H9 (cell line): ENCODE results near the gene MIER2. TPM values are rescaled to one million over a fixed set of nuclear protein-coding genes. Genes with fewer than 3 reads are reported as not detected.
A peak's percentile ranks its signal among the peaks of the same experiment; 100 is the strongest.

Experiments used
- DNase-seq: peaks from one replicate; pipeline ENCODE4 v3.0.0-alpha.2; 2017
- H2AFZ ChIP-seq: one replicate; pipeline ENCODE4 v1.6.1; 2013; ENCODE audit warnings: mild to moderate bottlenecking, low read length, control low read depth, moderate library complexity
- H2AK5ac ChIP-seq: 2 replicates; pipeline ENCODE4 v1.6.1; 2013; ENCODE audit warnings: low read length, control low read depth, mixed read lengths; ENCODE audit not compliant: insufficient read length
- H2BK120ac ChIP-seq: one replicate; pipeline ENCODE4 v1.6.1; 2013; ENCODE audit warnings: low read depth, mild to moderate bottlenecking, low read length, control low read depth, inconsistent platforms; ENCODE audit not compliant: poor library complexity, severe bottlenecking
- H2BK12ac ChIP-seq: 2 replicates; pipeline ENCODE4 v1.6.1; 2013; ENCODE audit warnings: low read length, control low read depth, mixed read lengths, low read depth; ENCODE audit not compliant: insufficient read length
- H2BK15ac ChIP-seq: 2 replicates; pipeline ENCODE4 v1.6.1; 2013; ENCODE audit warnings: low read depth, low read length, control low read depth
- H2BK20ac ChIP-seq: one replicate; pipeline ENCODE4 v1.6.1; 2013; ENCODE audit warnings: low read depth, mild to moderate bottlenecking, low read length, control low read depth, inconsistent platforms; ENCODE audit not compliant: poor library complexity, severe bottlenecking
- H2BK5ac ChIP-seq: 2 replicates; pipeline ENCODE4 v1.6.1; 2013; ENCODE audit warnings: low read length, control low read depth, mixed read lengths; ENCODE audit not compliant: insufficient read length
- H3K14ac ChIP-seq: 2 replicates; pipeline ENCODE4 v1.6.1; 2013; ENCODE audit warnings: low read length, control low read depth; ENCODE audit not compliant: insufficient read depth
- H3K18ac ChIP-seq: 2 replicates; pipeline ENCODE4 v1.6.1; 2013; ENCODE audit warnings: low read depth, mild to moderate bottlenecking, mixed read lengths, low read length, control low read depth; ENCODE audit not compliant: insufficient read length
- H3K23ac ChIP-seq: 2 replicates; pipeline ENCODE4 v1.6.1; 2013; ENCODE audit warnings: low read length, control low read depth, mixed read lengths, low read depth; ENCODE audit not compliant: insufficient read length
- H3K23me2 ChIP-seq: 2 replicates; pipeline ENCODE4 v1.6.1; 2013; ENCODE audit warnings: low read depth, mild to moderate bottlenecking, mixed read lengths, low read length, control low read depth; ENCODE audit not compliant: insufficient read length, poor library complexity, severe bottlenecking
- H3K27ac ChIP-seq: 2 replicates; pipeline ENCODE4 v1.5.1; 2013; ENCODE audit warnings: low read length, control low read depth, mixed read lengths, low read depth; ENCODE audit not compliant: insufficient read length
- H3K27me3 ChIP-seq: 2 replicates; pipeline ENCODE4 v1.6.1; 2013; ENCODE audit warnings: low read length, control low read depth, inconsistent platforms; ENCODE audit not compliant: insufficient read depth
- H3K4ac ChIP-seq: 2 replicates; pipeline ENCODE4 v1.6.1; 2013; ENCODE audit warnings: low read depth, mild to moderate bottlenecking, control low read depth, inconsistent platforms, low read length, moderate library complexity
- H3K4me1 ChIP-seq: 2 replicates; pipeline ENCODE4 v1.6.1; 2013; ENCODE audit warnings: low read length, control low read depth, inconsistent platforms; ENCODE audit not compliant: insufficient read depth
- H3K4me2 ChIP-seq: 2 replicates; pipeline ENCODE4 v1.6.1; 2013; ENCODE audit warnings: low read length, control low read depth, mixed read lengths; ENCODE audit not compliant: insufficient read length, insufficient read depth
- H3K56ac ChIP-seq: 2 replicates; pipeline ENCODE4 v1.6.1; 2013; ENCODE audit warnings: low read depth, mild to moderate bottlenecking, mixed read lengths, low read length, control low read depth; ENCODE audit not compliant: insufficient read length
- H3K79me1 ChIP-seq: 2 replicates; pipeline ENCODE4 v1.6.1; 2013; ENCODE audit warnings: low read depth, mild to moderate bottlenecking, moderate library complexity, low read length, control low read depth, inconsistent platforms; ENCODE audit not compliant: insufficient read depth, poor library complexity, severe bottlenecking
- H3K79me2 ChIP-seq: 2 replicates; pipeline ENCODE4 v1.6.1; 2013; ENCODE audit warnings: low read length, control low read depth, inconsistent platforms; ENCODE audit not compliant: insufficient read depth
- H3K9ac ChIP-seq: 2 replicates; pipeline ENCODE4 v1.6.1; 2013; ENCODE audit warnings: low read length, control low read depth, mixed read lengths; ENCODE audit not compliant: insufficient read length; ENCODE audit errors: extremely low read depth
- H3K9me3 ChIP-seq: one replicate; pipeline ENCODE4 v1.6.1; 2013; ENCODE audit warnings: low read depth, low read length, inconsistent platforms; ENCODE audit not compliant: control insufficient read depth
- H3T11ph ChIP-seq: one replicate; pipeline ENCODE4 v1.6.1; 2013; ENCODE audit warnings: mild to moderate bottlenecking, low read length, control low read depth, inconsistent platforms
- H4K20me1 ChIP-seq: one replicate; pipeline ENCODE4 v1.6.1; 2013; ENCODE audit not compliant: control insufficient read depth, insufficient read length, insufficient read depth
- H4K5ac ChIP-seq: 2 replicates; pipeline ENCODE4 v1.6.1; 2013; ENCODE audit warnings: low read depth, mild to moderate bottlenecking, mixed read lengths, low read length, control low read depth; ENCODE audit not compliant: insufficient read length
- H4K8ac ChIP-seq: replicated peaks from 2 replicates; pipeline ENCODE4 v1.6.1; 2013; ENCODE audit warnings: low read length, control low read depth, mixed read lengths, low read depth; ENCODE audit not compliant: insufficient read length
- H4K91ac ChIP-seq: 2 replicates; pipeline ENCODE4 v1.6.1; 2013; ENCODE audit warnings: low read depth, mild to moderate bottlenecking, moderate library complexity, mixed read lengths, low read length, control low read depth; ENCODE audit not compliant: insufficient read length
- H3K27ac Mint-ChIP-seq, 3 experiments: 2 replicates in 2 of 3; 3 replicates in 1 of 3; pipeline ENCODE4 v1.8.0; 2020 to 2021; ENCODE audit warnings: mixed read lengths in 3 of 3, mild to moderate bottlenecking in 1 of 3, moderate library complexity in 1 of 3
- H3K27me3 Mint-ChIP-seq: 2 replicates; pipeline ENCODE4 v1.8.0; 2021; ENCODE audit warnings: low read depth, mild to moderate bottlenecking, moderate library complexity, mixed read lengths
- H3K36me3 Mint-ChIP-seq, 3 experiments: 2 replicates in 2 of 3; 3 replicates in 1 of 3; pipeline ENCODE4 v1.8.0; 2020 to 2021; ENCODE audit warnings: low read depth in 3 of 3, mixed read lengths in 3 of 3; ENCODE audit not compliant: insufficient read depth in 1 of 3
- H3K4me1 Mint-ChIP-seq, 2 experiments: 2 replicates each; pipeline ENCODE4 v1.8.0; 2020; ENCODE audit warnings: mixed read lengths in 2 of 2
- H3K4me3 Mint-ChIP-seq, 2 experiments: 2 replicates in 1 of 2; 3 replicates in 1 of 2; pipeline ENCODE4 v1.8.0; 2020 to 2021; ENCODE audit warnings: mild to moderate bottlenecking in 2 of 2, mixed read lengths in 2 of 2, moderate library complexity in 1 of 2
- H3K9me3 Mint-ChIP-seq, 2 experiments: 2 replicates in 1 of 2; 3 replicates in 1 of 2; pipeline ENCODE4 v1.8.0; 2020; ENCODE audit warnings: mild to moderate bottlenecking in 2 of 2, mixed read lengths in 2 of 2, moderate library complexity in 1 of 2
- WGBS: extraction: QIAGEN DNeasy Blood & Tissue Kit; methylation state at CpG from one replicate; pipeline ENCODE4 v1.1.7; 2013; ENCODE audit warnings: missing lambda C conversion rate, low lambda C conversion rate, mixed read lengths; ENCODE audit not compliant: insufficient read length; ENCODE audit errors: extremely low coverage; 5-methylcytosine and 5-hydroxymethylcytosine counted together
- total RNA-seq: library from RNA; stranded (reverse); gene quantifications from 2 replicates; pipeline ENCODE4 v1.2.1, GENCODE V29; 2021
- TF ChIP-seq, protein P1 (sequence below): fragments of 200-600 bp; sonication (generic); conservative IDR thresholded peaks from 3 replicates; pipeline ENCODE4 v1.8.0; 2021; ENCODE audit warnings: antibody characterized with exemption, mild to moderate bottlenecking

MIER2 gene
- total RNA-seq, 1 experiment from 2014 or later: 60.5 TPM

DNA sequence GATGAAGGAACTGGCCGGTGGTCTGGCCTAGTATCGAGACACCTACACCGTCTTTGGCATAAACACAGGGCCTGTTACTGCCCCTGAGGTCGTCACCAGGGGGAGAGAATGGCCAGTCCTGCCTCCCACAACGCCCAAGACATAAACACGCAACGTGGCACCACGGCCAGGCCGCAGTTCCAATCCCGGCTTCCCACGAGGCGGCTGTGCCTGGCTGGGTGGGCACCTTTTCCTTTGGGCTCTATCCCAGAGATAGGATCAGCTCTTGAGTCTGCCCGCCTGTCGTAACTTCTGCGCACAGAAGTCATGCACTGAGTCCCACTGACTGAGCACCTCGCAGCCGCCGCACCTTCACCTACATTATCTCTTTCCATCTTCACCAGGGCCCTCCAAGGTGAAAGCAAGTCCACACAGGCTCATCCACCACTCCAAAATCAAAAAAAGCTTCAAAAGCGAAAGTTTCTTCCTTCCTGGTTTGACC is 1.1 kb downstream of the MIER2 start:
- no peak overlapping the region for H2AFZ ChIP-seq
- H4K5ac ChIP-seq: no peak overlapping the region
- H2BK12ac ChIP-seq: no peak overlapping the region
- DNase-seq: no peak
- Mint-ChIP-seq H3K36me3 (peaks cover 33 to 46% (median 44%) of the 10 kb centered on the region in 3 experiments), H3K4me1 (peaks cover 41 to 42% of the 10 kb centered on the region in 2 experiments), H3K27ac (peak overlapping the region in 2 of 3 experiments; percentile 19 to 86; a peak in 3 of 7 replicates), H3K9me3 (peaks cover 4% of the 10 kb centered on the region in 2 experiments; a peak in 3 of 5 replicates), H3K27me3 (peaks cover 17% of the 10 kb centered on the region), H3K4me3 (peak overlapping the region; percentile 79 to 83)
- H3K4me2 ChIP-seq: peak overlapping the region; percentile 82
- H3K4ac ChIP-seq: no peak overlapping the region
- H3K14ac ChIP-seq: no peak overlapping the region
- H3K79me1 ChIP-seq: peaks cover 11% of the 10 kb centered on the region
- no peak overlapping the region for H2BK120ac ChIP-seq
- H3K27ac ChIP-seq: no peak overlapping the region
- H4K8ac ChIP-seq: no peak overlapping the region
- no peak overlapping the region for H3K56ac ChIP-seq
- TF ChIP-seq, protein P1, sequence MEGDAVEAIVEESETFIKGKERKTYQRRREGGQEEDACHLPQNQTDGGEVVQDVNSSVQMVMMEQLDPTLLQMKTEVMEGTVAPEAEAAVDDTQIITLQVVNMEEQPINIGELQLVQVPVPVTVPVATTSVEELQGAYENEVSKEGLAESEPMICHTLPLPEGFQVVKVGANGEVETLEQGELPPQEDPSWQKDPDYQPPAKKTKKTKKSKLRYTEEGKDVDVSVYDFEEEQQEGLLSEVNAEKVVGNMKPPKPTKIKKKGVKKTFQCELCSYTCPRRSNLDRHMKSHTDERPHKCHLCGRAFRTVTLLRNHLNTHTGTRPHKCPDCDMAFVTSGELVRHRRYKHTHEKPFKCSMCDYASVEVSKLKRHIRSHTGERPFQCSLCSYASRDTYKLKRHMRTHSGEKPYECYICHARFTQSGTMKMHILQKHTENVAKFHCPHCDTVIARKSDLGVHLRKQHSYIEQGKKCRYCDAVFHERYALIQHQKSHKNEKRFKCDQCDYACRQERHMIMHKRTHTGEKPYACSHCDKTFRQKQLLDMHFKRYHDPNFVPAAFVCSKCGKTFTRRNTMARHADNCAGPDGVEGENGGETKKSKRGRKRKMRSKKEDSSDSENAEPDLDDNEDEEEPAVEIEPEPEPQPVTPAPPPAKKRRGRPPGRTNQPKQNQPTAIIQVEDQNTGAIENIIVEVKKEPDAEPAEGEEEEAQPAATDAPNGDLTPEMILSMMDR: no peak
- no peak overlapping the region for H4K91ac ChIP-seq
- no peak overlapping the region for H2BK20ac ChIP-seq
- H3K23ac ChIP-seq: no peak overlapping the region
- no peak overlapping the region for H2BK5ac ChIP-seq
- H3K27me3 ChIP-seq: no peaks in the 10 kb centered on the region; the same call in 1 of the 2 replicates
- peaks cover 50% of the 10 kb centered on the region for H3K79me2 ChIP-seq
- no peak overlapping the region for H3T11ph ChIP-seq
- H2AK5ac ChIP-seq: no peak overlapping the region
- H3K18ac ChIP-seq: no peak overlapping the region
- no peaks in the 10 kb centered on the region; the same call in 1 of the 2 replicates for H3K4me1 ChIP-seq
- H3K9ac ChIP-seq: peak overlapping the region; percentile 9
- H3K9me3 ChIP-seq: no peaks in the 10 kb centered on the region
- no peak overlapping the region for H2BK15ac ChIP-seq
- peaks cover 14% of the 10 kb centered on the region for H3K23me2 ChIP-seq
- no peaks in the 10 kb centered on the region for H4K20me1 ChIP-seq
- WGBS: no CpG with 5 or more reads among the region's 19 CpGs
